Lower leg skin (tissue), 4 donors: Measurements from ENCODE around the gene TC2N. TPM values are rescaled to one million over a fixed set of nuclear protein-coding genes. Genes with fewer than 3 reads are reported as not detected.

Experiments used
- DNase-seq, 2 donors: peaks; one replicate each; pipeline ENCODE4 v3.0.0-alpha.2; 2019; ENCODE audit warnings: low spot score in 2 of 2
- H3K4me3 ChIP-seq: fragments of 200-600 bp; sonication (generic); 2 replicates; pipeline ENCODE4 v1.5.1; 2017; ENCODE audit warnings: mild to moderate bottlenecking, low read depth; ENCODE audit not compliant: poor library complexity, severe bottlenecking
- CTCF ChIP-seq, 3 donors: fragments of 450-650 bp; IDR thresholded peaks; one replicate each; pipeline ENCODE4 v1.5.1; 2016; ENCODE audit warnings: antibody characterized with exemption in 3 of 3, mild to moderate bottlenecking in 3 of 3, moderate library complexity in 2 of 3
- POLR2A ChIP-seq, 2 donors: fragments of 450-650 bp; IDR thresholded peaks; one replicate each; pipeline ENCODE4 v1.6.1; 2016 to 2017; ENCODE audit warnings: antibody characterized with exemption in 2 of 2, mild to moderate bottlenecking in 1 of 2, moderate library complexity in 1 of 2
- WGBS, 2 donors: methylation state at CpG; one replicate each; pipeline ENCODE4 v1.1.5; 2018; 5-methylcytosine and 5-hydroxymethylcytosine counted together
- intact Hi-C: fragments of 100-400 bp; cut with DNase I; formaldehyde crosslinking; loops from one replicate; pipeline ENCODE4 v1.15.0; 2023; ENCODE audit warnings: low total_unique reads
- total RNA-seq, 4 donors: library from RNA; depleted of rRNA; stranded (reverse); fragments of >200 nt; gene quantifications; one replicate each; pipeline ENCODE4 v1.1.0, GENCODE V29; 2016

TC2N gene
- total RNA-seq, 4 donors from 2014 or later, result 31.6 to 40.9 (median 35.9) TPM

- H3K4me3 ChIP-seq, result no peak overlapping the region
- TF ChIP-seq POLR2A (IDR thresholded peaks at IDR 0.05), result no peak
- TF ChIP-seq CTCF (IDR thresholded peaks at IDR 0.05), result no peak
- intact Hi-C loops, result no loop called here
- no peak for DNase-seq
- 87 to 90% methylated on average over 1 of the region's 1 CpG for WGBS, 2 donors
Measured at GRCh38 chr14:91754185-91754584, 113.2 kb downstream of the TC2N start.

DNA sequence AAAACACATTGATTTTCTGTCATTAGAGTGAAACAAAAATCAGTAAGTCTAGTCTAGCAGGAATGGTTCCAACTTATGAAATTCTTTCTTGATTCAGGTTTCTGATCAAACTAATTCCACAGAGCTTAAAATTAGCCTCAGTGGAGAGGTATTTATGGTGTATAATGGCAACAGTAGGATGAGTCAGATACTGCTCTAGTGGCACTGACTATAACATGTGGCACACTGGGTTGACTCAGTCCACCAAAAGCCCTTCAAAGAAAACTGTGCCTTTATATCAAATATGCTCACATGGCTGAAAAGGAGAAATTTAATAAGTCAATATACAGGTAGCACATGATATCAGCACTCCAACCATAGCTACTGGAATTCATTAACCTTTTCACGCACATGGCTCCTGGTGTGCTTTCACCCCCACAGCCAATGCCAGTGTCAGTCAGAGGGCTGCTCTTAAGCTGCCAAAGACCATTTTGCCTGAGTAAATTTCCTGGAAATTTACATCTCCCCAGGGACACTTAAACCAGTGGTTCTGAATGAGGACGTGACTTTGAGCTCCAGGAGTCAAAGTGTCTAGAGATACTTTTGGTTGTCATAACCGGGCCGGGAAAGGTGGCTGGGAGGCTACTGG, 113.7 kb downstream of the TC2N start:
- intact Hi-C loops, result no loop called here
- H3K4me3 ChIP-seq, result no peak overlapping the region
- DNase-seq, result no peak
- WGBS, 2 donors, result 66 to 71% methylated on average over 4 of the region's 4 CpGs
- TF ChIP-seq POLR2A (IDR thresholded peaks at IDR 0.05), result no peak
- no peak for TF ChIP-seq CTCF (IDR thresholded peaks at IDR 0.05)

- TF ChIP-seq CTCF (IDR thresholded peaks at IDR 0.05) (no peak), POLR2A (IDR thresholded peaks at IDR 0.05) (no peak)
- intact Hi-C loops, result no loop called here
- H3K4me3 ChIP-seq, result no peak overlapping the region
- WGBS, 2 donors, result 52 to 57% methylated on average over 1 of the region's 1 CpG
- DNase-seq, result no peak
Measured at GRCh38 chr14:91752961-91753360, 114.4 kb downstream of the TC2N start.

DNA sequence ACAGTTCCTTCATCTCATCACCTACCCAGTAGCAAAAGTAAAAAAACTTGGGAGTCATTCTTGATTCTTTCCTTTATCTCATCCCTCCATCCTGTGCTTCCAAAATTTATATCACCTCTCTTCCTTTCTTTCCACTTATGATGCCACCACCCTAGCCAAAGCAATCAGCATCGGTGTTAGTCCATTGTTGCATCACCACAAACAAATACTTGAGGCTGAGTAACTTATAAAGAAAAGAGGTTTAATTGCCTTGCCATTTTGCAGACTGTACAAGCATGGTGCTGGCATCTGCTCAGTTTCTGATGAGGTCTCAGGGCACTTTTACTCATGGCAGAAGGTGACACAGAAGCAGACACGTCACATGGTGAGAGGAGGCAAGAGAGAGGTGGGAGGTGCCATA, 115.6 kb downstream of the TC2N start:
- DNase-seq, result no peak
- intact Hi-C loops, result no loop called here
- WGBS, 2 donors, result 65 to 71% methylated on average over 2 of the region's 2 CpGs
- no peak overlapping the region for H3K4me3 ChIP-seq
- TF ChIP-seq CTCF (IDR thresholded peaks at IDR 0.05) (no peak), POLR2A (IDR thresholded peaks at IDR 0.05) (no peak)

DNA sequence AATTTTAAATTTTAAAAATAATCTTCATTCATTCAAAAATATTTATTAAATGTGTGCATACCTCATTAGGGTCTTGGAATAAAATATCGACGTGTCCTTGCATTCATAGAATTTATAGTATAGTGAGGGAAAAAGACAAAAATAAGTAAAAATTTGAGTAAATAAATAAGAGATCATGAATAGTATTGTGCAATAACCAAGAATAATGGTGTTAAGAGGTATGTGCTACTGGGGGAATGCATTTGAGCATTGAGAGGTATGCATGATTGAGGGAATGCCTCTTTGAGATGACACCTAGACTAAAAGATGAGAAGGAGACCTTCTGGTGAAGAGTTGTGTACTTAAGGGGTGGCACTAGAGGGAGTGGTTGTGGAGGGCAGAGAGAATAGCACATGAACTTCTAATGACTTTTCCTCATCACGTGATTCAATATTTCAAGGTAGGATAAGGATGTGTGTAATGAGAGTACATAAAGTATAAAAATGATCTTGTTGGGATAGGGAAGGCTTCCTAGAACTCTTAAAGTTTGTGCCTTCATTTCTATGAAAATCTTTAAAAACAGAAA, 116.6 kb downstream of the TC2N start:
- no peak for DNase-seq
- TF ChIP-seq CTCF (IDR thresholded peaks at IDR 0.05), result no peak
- TF ChIP-seq POLR2A (IDR thresholded peaks at IDR 0.05), result no peak
- H3K4me3 ChIP-seq, result no peak overlapping the region
- WGBS, 2 donors, result 90 to 91% methylated on average over 3 of the region's 3 CpGs
- intact Hi-C loops, result no loop called here

DNA sequence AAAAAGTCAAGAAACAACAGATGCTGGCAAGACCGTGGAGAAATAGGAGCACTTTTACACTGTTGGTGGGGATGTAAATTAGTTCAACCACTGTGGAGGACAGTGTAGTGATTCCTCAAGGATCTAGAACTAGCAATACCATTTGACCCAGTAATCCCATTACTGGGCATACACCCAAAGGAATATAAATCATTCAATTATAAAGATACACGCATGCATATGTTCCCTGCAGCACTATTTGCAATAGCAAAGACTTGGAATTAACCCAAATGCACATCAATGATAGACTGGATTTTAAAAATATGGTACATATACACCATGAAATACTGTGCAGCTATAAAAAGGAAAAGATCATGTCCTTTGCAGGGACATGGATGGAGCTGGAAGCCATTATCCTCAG, 117.5 kb downstream of the TC2N start:
- WGBS, 2 donors, result 32 to 50% methylated on average over 2 of the region's 2 CpGs
- TF ChIP-seq CTCF (IDR thresholded peaks at IDR 0.05), result no peak
- no peak for TF ChIP-seq POLR2A (IDR thresholded peaks at IDR 0.05)
- no peak overlapping the region for H3K4me3 ChIP-seq
- no peak for DNase-seq
- intact Hi-C loops, result no loop called here
